Measurements from ENCODE around the gene CCDC14.
"Not testable (repeated sequence)": the region's sequence is repeated elsewhere in the genome, so short reads cannot be mapped to it uniquely, and the experiment has no call there.

DNA sequence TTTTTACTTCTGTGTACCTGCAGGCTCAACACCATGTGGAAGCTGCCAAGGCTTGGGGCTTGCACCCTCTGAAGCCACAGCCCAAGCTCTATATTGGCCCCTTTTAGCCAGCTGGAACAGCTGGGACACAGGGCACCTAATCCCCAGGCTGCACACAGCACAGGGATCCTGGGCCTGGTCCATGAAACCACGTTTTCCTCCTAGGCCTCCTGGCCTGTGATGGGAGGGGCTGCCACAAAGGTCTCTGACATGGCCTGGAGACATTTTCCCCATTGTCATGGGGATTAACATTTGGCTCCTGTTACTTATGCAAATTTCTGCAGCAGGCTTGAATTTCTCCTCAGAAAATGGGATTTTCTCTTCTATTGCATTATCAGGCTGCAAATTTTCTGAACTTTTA is 70.0 kb downstream of the CCDC14 start:
- TF ChIP-seq, protein P1, sequence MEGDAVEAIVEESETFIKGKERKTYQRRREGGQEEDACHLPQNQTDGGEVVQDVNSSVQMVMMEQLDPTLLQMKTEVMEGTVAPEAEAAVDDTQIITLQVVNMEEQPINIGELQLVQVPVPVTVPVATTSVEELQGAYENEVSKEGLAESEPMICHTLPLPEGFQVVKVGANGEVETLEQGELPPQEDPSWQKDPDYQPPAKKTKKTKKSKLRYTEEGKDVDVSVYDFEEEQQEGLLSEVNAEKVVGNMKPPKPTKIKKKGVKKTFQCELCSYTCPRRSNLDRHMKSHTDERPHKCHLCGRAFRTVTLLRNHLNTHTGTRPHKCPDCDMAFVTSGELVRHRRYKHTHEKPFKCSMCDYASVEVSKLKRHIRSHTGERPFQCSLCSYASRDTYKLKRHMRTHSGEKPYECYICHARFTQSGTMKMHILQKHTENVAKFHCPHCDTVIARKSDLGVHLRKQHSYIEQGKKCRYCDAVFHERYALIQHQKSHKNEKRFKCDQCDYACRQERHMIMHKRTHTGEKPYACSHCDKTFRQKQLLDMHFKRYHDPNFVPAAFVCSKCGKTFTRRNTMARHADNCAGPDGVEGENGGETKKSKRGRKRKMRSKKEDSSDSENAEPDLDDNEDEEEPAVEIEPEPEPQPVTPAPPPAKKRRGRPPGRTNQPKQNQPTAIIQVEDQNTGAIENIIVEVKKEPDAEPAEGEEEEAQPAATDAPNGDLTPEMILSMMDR (IDR thresholded peaks at IDR 0.05) = not testable (repeated sequence)
- not testable (repeated sequence) for TF ChIP-seq POLR2A (IDR thresholded peaks at IDR 0.05)

Measured in heart left ventricle (tissue), 13 donors.